Small intestine (tissue), 7 donors: Measurements from ENCODE around the gene IFI30. TPM values are rescaled to one million over a fixed set of nuclear protein-coding genes. Genes with fewer than 3 reads are reported as not detected.

Source experiments
- DNase-seq, 2 donors: peaks; one replicate each; pipeline versions ENCODE4 v3.0.0 to v3.0.0-alpha.2; 2013
- FAIRE-seq: peaks from 2 replicates; lab custom pipeline; 2012; peaks lifted over from hg19 to GRCh38; lab: Jason Lieb, UNC
- H3K27ac ChIP-seq, 3 donors: one replicate each; pipeline ENCODE4 v1.5.1; 2013; ENCODE audit warnings: low read length in 2 of 3, mild to moderate bottlenecking in 2 of 3, control low read depth in 1 of 3, inconsistent platforms in 1 of 3, low read depth in 1 of 3, moderate library complexity in 1 of 3
- H3K27me3 ChIP-seq, 3 donors: one replicate each; pipeline ENCODE4 v1.6.1; 2013; ENCODE audit warnings: low read length in 3 of 3, inconsistent platforms in 1 of 3; ENCODE audit not compliant: control insufficient read depth in 3 of 3, insufficient read depth in 3 of 3
- H3K36me3 ChIP-seq, 3 donors: one replicate each; pipeline ENCODE4 v1.6.1; 2013; ENCODE audit warnings: low read length in 3 of 3, inconsistent platforms in 1 of 3, low read depth in 1 of 3, mild to moderate bottlenecking in 1 of 3, moderate library complexity in 1 of 3; ENCODE audit not compliant: control insufficient read depth in 3 of 3, insufficient read depth in 2 of 3
- H3K4me1 ChIP-seq, 3 donors: one replicate each; pipeline ENCODE4 v1.6.1; 2013; ENCODE audit warnings: low read length in 2 of 3, inconsistent platforms in 1 of 3, low read depth in 1 of 3, mild to moderate bottlenecking in 1 of 3, moderate library complexity in 1 of 3; ENCODE audit not compliant: control insufficient read depth in 3 of 3, insufficient read depth in 2 of 3
- H3K4me3 ChIP-seq, 3 donors: one replicate each; pipeline ENCODE4 v1.5.1; 2013; ENCODE audit warnings: low read length in 3 of 3, control low read depth in 1 of 3, inconsistent platforms in 1 of 3, low read depth in 1 of 3, mild to moderate bottlenecking in 1 of 3, moderate library complexity in 1 of 3
- H3K9me3 ChIP-seq, 2 donors: one replicate each; pipeline ENCODE4 v1.6.1; 2013; ENCODE audit warnings: low read depth in 1 of 2, low read length in 1 of 2; ENCODE audit not compliant: control insufficient read depth in 2 of 2, insufficient read depth in 1 of 2
- WGBS, 3 donors: extraction: QIAGEN DNeasy Blood & Tissue Kit; methylation state at CpG; one replicate each; pipeline ENCODE4 v1.1.7; 2013; 5-methylcytosine and 5-hydroxymethylcytosine counted together
- polyA plus RNA-seq, 4 donors: library from polyadenylated mRNA; stranded (reverse) in 3 of 4; unstranded in 1 of 4; fragments of 200-250 nt in 3 of 4; fragments of 120-200 nt in 1 of 4; gene quantifications; one replicate each; pipeline versions ENCODE4 v1.2.1 to v1.2.3, GENCODE V29; 2013
- donor health status: healthy with polysubstance abuse.
- donor health status: control.
- donor health status: control.
- donor health status: Bipolar disorder and iron deficiency.
- donor health status: healthy.

The IFI30 gene
- polyA plus RNA-seq, 4 donors = 51.9 to 480 (median 135) TPM

GRCh38 chr19:18160493-18160970, 13.1 kb upstream of the IFI30 start:
- DNase-seq = no peak
- WGBS, 3 donors = 48 to 72% (median 60%) methylated on average over 12 to 13 of the region's 13 CpGs
- Histone ChIP-seq H3K36me3 (peaks cover 5 to 93% (median 5%) of the 10 kb centered on the region in 3 donors), H3K4me1 (peaks cover 7 to 37% (median 11%) of the 10 kb centered on the region in 3 donors), H3K27ac (peak overlapping the region in 1 of 3 donors; percentile 78), H3K27me3 (no peaks in the 10 kb centered on the region), H3K9me3 (no peaks in the 10 kb centered on the region), H3K4me3 (peak overlapping the region in 1 of 3 donors; percentile 42)
- FAIRE-seq = no peak

DNA sequence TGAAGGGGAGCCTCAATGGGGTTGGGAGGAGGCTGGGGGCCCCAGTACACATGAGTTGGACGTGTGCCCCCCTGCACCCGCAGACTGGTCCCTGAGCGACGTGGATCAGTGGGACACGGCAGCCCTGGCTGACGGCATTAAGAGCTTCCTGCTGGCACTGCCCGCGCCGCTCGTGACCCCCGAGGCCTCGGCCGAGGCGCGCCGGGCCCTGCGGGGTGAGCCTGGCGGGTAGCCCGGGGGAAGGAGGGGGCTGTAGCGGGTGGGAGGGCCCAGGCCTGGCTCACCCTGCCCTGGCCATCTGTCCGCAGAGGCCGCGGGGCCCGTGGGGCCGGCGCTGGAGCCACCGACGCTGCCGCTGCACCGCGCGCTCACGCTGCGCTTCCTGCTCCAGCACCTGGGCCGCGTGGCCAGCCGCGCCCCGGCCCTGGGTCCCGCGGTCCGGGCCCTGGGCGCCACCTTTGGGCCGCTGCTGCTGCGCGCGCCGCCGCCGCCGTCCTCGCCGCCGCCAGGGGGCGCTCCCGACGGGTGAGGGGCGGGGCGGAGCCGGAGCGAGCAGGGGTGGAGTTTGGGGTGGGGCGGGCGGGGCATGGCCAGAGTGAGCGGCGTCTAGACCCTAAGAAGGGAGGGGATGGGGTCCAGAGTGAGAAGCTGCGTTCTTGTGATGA, 12.5 kb upstream of the IFI30 start:
- H3K9me3 ChIP-seq = no peaks in the 10 kb centered on the region

DNA sequence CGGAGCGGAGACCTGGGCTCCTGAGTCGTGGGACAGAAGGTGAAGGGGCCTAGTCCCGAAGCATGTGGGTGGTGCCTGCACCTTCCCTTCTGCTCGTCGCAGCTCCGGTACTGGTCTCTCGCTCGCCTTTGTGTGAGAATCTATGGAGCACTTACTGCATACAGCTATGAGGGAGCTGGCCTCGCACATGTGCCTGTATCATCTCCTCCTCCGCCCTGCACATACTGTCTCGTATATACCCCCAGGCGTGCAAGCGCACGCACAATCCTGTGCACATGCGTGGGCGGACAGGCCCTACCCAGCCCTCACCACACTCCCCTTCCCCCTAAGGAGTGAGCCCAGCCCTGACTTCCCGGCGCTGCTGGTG, 12.0 kb upstream of the IFI30 start:
- H3K36me3 ChIP-seq = peaks cover 9 to 94% (median 9%) of the 10 kb centered on the region in 3 donors

More for the DNA sequence above, 12.5 kb upstream of the IFI30 start:
- WGBS, 3 donors = 1 to 4% (median 3%) methylated on average over 23 to 66 of the region's 66 CpGs
- DNase-seq (peak; percentile 75 to 88), FAIRE-seq (no peak)
- Histone ChIP-seq H3K4me3 (peak overlapping the region in 1 of 3 donors; percentile 42), H3K36me3 (peaks cover 8 to 94% (median 9%) of the 10 kb centered on the region in 3 donors), H3K4me1 (peaks cover 7 to 33% (median 11%) of the 10 kb centered on the region in 3 donors), H3K27me3 (no peaks in the 10 kb centered on the region), H3K27ac (peak overlapping the region in 1 of 3 donors; percentile 78)

GRCh38 chr19:18164072-18164471, 9.5 kb upstream of the IFI30 start:
- Histone ChIP-seq H3K4me1 (peaks cover 3 to 14% (median 7%) of the 10 kb centered on the region in 3 donors), H3K4me3 (no peak overlapping the region), H3K27me3 (no peaks in the 10 kb centered on the region), H3K27ac (no peak overlapping the region), H3K36me3 (peaks cover 10 to 94% (median 12%) of the 10 kb centered on the region in 3 donors), H3K9me3 (peaks cover 0 to 2% of the 10 kb centered on the region in 2 donors)
- 96 to 100% (median 97%) methylated on average over 7 of the region's 7 CpGs for WGBS, 3 donors
- DNase-seq (no peak), FAIRE-seq (no peak)

More for the DNA sequence above, 12.0 kb upstream of the IFI30 start:
- Histone ChIP-seq H3K27me3 (no peaks in the 10 kb centered on the region), H3K27ac (no peak overlapping the region), H3K9me3 (no peaks in the 10 kb centered on the region), H3K4me1 (peaks cover 7 to 28% (median 10%) of the 10 kb centered on the region in 3 donors), H3K4me3 (no peak overlapping the region)
- DNase-seq (no peak), FAIRE-seq (no peak)
- 67 to 71% (median 68%) methylated on average over 19 of the region's 19 CpGs for WGBS, 3 donors

DNA sequence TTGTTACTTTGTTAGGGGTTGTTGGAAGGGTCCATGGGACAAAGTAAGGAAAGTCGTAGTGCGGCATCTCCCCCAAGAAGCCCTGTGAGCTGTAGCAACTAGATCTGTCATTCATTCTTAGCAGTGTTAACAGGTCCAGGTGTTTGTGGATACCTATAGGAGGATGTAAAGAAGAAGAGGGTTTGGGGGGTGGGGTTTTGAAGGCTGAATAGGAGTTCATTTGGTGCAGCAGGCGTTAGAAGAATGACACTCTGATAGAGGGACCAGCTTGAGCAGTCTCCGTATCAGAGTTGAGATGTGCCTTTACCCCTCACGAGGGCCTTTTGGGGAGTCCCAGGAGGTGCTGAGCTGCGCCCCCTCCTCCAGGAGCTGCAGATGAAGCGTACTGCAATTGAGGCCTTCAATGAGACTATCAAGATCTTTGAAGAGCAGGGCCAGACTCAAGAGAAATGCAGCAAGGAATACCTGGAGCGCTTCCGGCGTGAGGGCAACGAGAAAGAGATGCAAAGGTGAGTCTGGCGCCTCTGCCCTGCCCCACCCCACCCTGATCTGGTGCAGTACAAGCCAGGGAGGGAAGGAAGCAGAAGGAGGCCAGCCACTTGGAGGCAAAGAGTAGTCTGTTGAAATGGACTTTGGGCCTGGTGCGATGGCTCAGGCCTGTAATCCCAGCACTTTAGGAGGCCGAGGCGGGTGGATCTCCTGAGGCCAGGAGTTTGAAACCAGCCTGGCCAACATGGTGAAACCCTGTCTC, 7.6 kb upstream of the IFI30 start:
- Histone ChIP-seq H3K27ac (peak overlapping the region in 1 of 3 donors; percentile 30), H3K4me3 (no peak overlapping the region), H3K9me3 (peaks cover 0 to 2% of the 10 kb centered on the region in 2 donors), H3K4me1 (peaks cover 0 to 6% (median 3%) of the 10 kb centered on the region in 3 donors), H3K27me3 (no peaks in the 10 kb centered on the region), H3K36me3 (peaks cover 10 to 95% (median 12%) of the 10 kb centered on the region in 3 donors)
- WGBS, 3 donors = 83 to 90% (median 84%) methylated on average over 15 of the region's 15 CpGs
- FAIRE-seq (no peak), DNase-seq (peak in 1 of 2 donors; percentile 67)

GRCh38 chr19:18167011-18167410, 6.6 kb upstream of the IFI30 start:
- Histone ChIP-seq H3K27ac (no peak overlapping the region), H3K4me1 (peaks cover 0 to 3% (median 0%) of the 10 kb centered on the region in 3 donors), H3K27me3 (no peaks in the 10 kb centered on the region), H3K4me3 (no peak overlapping the region), H3K36me3 (peaks cover 9 to 99% (median 12%) of the 10 kb centered on the region in 3 donors), H3K9me3 (peaks cover 0 to 2% of the 10 kb centered on the region in 2 donors)
- WGBS, 3 donors = 92 to 96% (median 95%) methylated on average over 21 of the region's 21 CpGs
- FAIRE-seq (no peak), DNase-seq (no peak)

GRCh38 chr19:18167975-18168645, 5.5 kb upstream of the IFI30 start:
- Histone ChIP-seq H3K9me3 (peaks cover 0 to 2% of the 10 kb centered on the region in 2 donors), H3K27ac (no peak overlapping the region), H3K4me3 (no peak overlapping the region), H3K36me3 (peaks cover 5 to 99% (median 8%) of the 10 kb centered on the region in 3 donors), H3K27me3 (no peaks in the 10 kb centered on the region), H3K4me1 (peaks cover 0 to 14% (median 0%) of the 10 kb centered on the region in 3 donors)
- 55 to 65% (median 60%) methylated on average over 14 of the region's 14 CpGs for WGBS, 3 donors
- FAIRE-seq = no peak
- peak in 1 of 2 donors; percentile 57 for DNase-seq
